T-helper 17 cell (primary cell): ENCODE data around the gene DCTD. TPM values are rescaled to one million over a fixed set of nuclear protein-coding genes. Genes with fewer than 3 reads are reported as not detected.
A peak's percentile ranks its signal among the peaks of the same experiment; 100 is the strongest.

Source experiments
- ATAC-seq: fragments of 150-1000 bp; cut with Tn5 transposase; 2 replicates; pipeline ENCODE4 v1.10.0; 2021; ENCODE audit warnings: mild to moderate bottlenecking, moderate library complexity
- DNase-seq, 3 donors: peaks; one replicate each; pipeline versions ENCODE4 v3.0.0 to v3.0.0-alpha.2; 2020 to 2021
- H3K9me3 ChIP-seq: one replicate; pipeline ENCODE4 v1.7.0; 2013; ENCODE audit warnings: low read length, mild to moderate bottlenecking; ENCODE audit not compliant: control insufficient read depth, poor library complexity, severe bottlenecking
- H3K27ac Mint-ChIP-seq: one replicate; pipeline ENCODE4 v1.8.0; 2022; ENCODE audit warnings: mild to moderate bottlenecking, moderate library complexity, mixed read lengths
- H3K27me3 Mint-ChIP-seq: one replicate; pipeline ENCODE4 v1.8.0; 2022; ENCODE audit warnings: mixed read lengths
- H3K36me3 Mint-ChIP-seq: one replicate; pipeline ENCODE4 v1.8.0; 2022; ENCODE audit warnings: low read depth, mixed read lengths
- H3K4me1 Mint-ChIP-seq: one replicate; pipeline ENCODE4 v1.8.0; 2022; ENCODE audit warnings: mild to moderate bottlenecking, mixed read lengths
- H3K4me3 Mint-ChIP-seq: one replicate; pipeline ENCODE4 v1.8.0; 2022; ENCODE audit warnings: mild to moderate bottlenecking, moderate library complexity, mixed read lengths
- total RNA-seq, 4 donors: library from RNA in 2 of 4; stranded (reverse) in 2 of 4; gene quantifications; one replicate each; pipeline ENCODE4 v1.2.3 and lab custom pipeline; 2022 to 2026

Gene DCTD
- total RNA-seq, 2 donors from 2014 or later, result 50.4 to 55.5 TPM

DNA sequence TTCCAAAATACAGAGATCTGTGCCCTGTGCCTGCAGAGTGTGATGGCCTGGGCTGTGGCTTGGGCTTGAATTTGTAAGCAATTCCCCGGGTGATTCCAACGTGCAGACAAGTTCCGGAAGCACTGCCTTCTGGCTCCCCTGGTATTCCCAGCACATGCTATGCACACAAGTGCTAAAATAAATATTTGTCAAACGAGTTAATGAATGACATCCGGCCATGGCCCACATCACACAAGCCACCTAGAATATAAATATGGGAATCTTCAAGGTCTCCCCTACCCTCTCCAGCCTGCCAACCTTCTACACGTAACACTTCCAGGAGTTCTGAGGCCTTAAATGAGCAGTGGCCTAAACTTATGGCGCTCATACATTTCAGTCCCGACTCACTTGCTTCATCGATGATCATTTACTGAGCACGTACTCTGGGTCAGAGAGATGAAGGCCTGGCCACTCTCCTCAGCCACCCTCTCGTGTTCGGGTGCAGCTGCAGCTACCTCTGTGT is 21.3 kb downstream of the DCTD start:
- Mint-ChIP-seq H3K4me1 (peaks cover 6% of the 10 kb centered on the region), H3K4me3 (no peak overlapping the region), H3K36me3 (peaks cover 4% of the 10 kb centered on the region), H3K27ac (no peak overlapping the region), H3K27me3 (no peaks in the 10 kb centered on the region)
- no peaks in the 10 kb centered on the region for H3K9me3 ChIP-seq
- ATAC-seq, result no peak
- DNase-seq, result no peak

- Mint-ChIP-seq H3K4me1 (peaks cover 6% of the 10 kb centered on the region), H3K36me3 (peaks cover 10% of the 10 kb centered on the region), H3K4me3 (no peak overlapping the region), H3K27ac (peak overlapping the region; percentile 45), H3K27me3 (no peaks in the 10 kb centered on the region)
- DNase-seq (no peak), ATAC-seq (no peak)
- H3K9me3 ChIP-seq, result no peaks in the 10 kb centered on the region
These were observed 22.4 kb downstream of the DCTD start for GRCh38 chr4:182894681-182895275.

- ATAC-seq, result no peak
- Mint-ChIP-seq H3K27me3 (no peaks in the 10 kb centered on the region), H3K27ac (peak overlapping the region; percentile 49), H3K36me3 (peaks cover 16% of the 10 kb centered on the region), H3K4me3 (no peak overlapping the region), H3K4me1 (peaks cover 4% of the 10 kb centered on the region)
- no peak for DNase-seq
- H3K9me3 ChIP-seq, result no peaks in the 10 kb centered on the region
These were observed 23.6 kb downstream of the DCTD start for GRCh38 chr4:182893474-182894080.

DNA sequence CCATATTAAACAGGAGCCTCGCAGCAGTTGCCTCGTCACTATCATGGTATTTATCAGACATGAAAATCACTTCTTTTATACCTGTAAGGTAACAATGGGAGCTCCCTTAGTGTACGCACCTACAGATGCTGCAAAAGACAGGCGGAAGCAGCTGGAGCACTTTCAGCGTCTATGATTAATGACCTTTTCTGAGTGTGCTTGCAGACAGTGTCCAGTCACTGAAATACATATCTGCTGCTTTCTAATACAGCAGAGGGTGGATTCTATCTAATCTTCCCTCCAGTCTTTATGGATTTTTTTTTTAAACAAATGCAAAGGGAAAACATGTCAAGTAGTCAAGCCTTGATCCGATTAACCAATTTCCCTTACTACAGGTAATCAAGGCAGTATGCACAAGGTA is 24.1 kb downstream of the DCTD start:
- no peak overlapping the region for H3K4me3 Mint-ChIP-seq
- no peak for DNase-seq
- peak overlapping the region; percentile 49 for H3K27ac Mint-ChIP-seq
- no peak for ATAC-seq
- peaks cover 16% of the 10 kb centered on the region for H3K36me3 Mint-ChIP-seq
- peaks cover 4% of the 10 kb centered on the region for H3K4me1 Mint-ChIP-seq
- no peaks in the 10 kb centered on the region for H3K9me3 ChIP-seq
- H3K27me3 Mint-ChIP-seq, result no peaks in the 10 kb centered on the region

DNA sequence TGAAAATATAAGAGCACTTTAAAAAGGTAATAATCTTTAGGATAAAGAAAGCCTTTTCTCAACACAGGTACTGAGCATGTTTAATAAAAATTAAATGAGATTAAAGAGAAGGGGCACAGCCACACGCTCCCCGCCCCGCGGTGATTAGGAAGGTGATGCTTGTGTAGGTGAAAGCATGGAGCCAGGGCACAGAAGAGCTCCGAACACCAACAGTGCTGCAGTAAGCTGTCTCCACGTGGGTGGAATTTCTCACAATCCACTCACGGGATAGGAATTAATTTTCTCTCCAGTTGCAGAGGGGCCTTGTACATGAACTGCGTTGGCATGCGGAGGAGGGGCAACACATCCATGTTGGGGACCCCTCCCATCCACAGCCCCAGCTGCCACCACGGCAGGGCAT is 27.0 kb downstream of the DCTD start:
- no peaks in the 10 kb centered on the region for H3K9me3 ChIP-seq
- peaks cover 16% of the 10 kb centered on the region for H3K36me3 Mint-ChIP-seq
- DNase-seq (no peak), ATAC-seq (no peak)
- peaks cover 2% of the 10 kb centered on the region for H3K4me1 Mint-ChIP-seq
- no peaks in the 10 kb centered on the region for H3K27me3 Mint-ChIP-seq
- H3K4me3 Mint-ChIP-seq, result no peak overlapping the region
- H3K27ac Mint-ChIP-seq, result peak overlapping the region; percentile 54

DNA sequence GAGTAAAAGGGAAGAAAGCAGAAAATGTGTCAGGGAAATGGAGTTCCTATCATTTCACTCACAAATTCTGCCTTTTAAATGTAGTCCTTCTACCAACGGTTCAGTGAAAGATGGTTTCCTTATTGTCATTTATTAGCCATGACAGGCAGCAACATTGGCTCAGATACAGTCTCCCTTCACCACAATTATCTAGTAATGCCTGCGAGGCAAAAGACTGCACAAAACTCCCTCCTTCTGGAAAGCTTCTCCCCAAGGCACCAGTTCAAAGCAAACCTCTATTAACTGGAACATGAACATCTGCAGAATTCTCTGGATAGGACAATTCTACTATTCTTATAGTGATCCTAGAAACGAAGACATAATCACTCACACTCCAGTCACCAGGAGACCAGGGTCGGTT is 28.3 kb downstream of the DCTD start:
- Mint-ChIP-seq H3K27me3 (no peaks in the 10 kb centered on the region), H3K4me3 (no peak overlapping the region)

GRCh38 chr4:182886768-182887167 is 30.4 kb downstream of the DCTD start:
- Mint-ChIP-seq H3K36me3 (peaks cover 17% of the 10 kb centered on the region), H3K27me3 (no peaks in the 10 kb centered on the region), H3K4me1 (peaks cover 2% of the 10 kb centered on the region), H3K27ac (no peak overlapping the region), H3K4me3 (no peak overlapping the region)
- ATAC-seq (no peak), DNase-seq (no peak)
- no peaks in the 10 kb centered on the region for H3K9me3 ChIP-seq

More for the DNA sequence above, 28.3 kb downstream of the DCTD start:
- no peak for ATAC-seq
- H3K36me3 Mint-ChIP-seq, result peaks cover 17% of the 10 kb centered on the region
- no peaks in the 10 kb centered on the region for H3K9me3 ChIP-seq
- H3K4me1 Mint-ChIP-seq, result peaks cover 2% of the 10 kb centered on the region
- H3K27ac Mint-ChIP-seq, result no peak overlapping the region
- no peak for DNase-seq

DNA sequence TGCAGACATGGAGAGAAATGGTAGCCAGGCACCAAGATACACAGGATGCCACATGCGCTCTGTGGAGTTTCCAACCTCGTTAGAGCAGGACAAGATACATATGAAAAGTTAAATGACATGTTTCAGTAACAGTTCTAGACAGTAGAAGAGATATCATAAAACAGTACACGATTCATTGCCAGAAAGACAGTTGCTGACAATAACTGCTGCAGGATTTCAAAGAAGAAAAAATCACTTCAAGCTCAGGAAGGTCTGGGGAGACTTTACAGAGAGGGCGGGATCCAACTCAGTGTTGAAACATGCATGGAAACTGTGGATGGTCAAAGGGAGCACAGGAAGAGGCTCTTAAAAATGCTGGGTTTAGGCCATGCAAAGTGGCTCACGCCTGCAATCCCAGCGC is 31.0 kb downstream of the DCTD start:
- ATAC-seq (no peak), DNase-seq (no peak)
- H3K36me3 Mint-ChIP-seq, result peaks cover 17% of the 10 kb centered on the region
- H3K4me1 Mint-ChIP-seq, result peaks cover 2% of the 10 kb centered on the region
- H3K9me3 ChIP-seq, result no peaks in the 10 kb centered on the region
- no peak overlapping the region for H3K27ac Mint-ChIP-seq
- no peak overlapping the region for H3K4me3 Mint-ChIP-seq
- no peaks in the 10 kb centered on the region for H3K27me3 Mint-ChIP-seq

GRCh38 chr4:182885738-182886077 is 31.5 kb downstream of the DCTD start:
- no peak for DNase-seq
- Mint-ChIP-seq H3K4me3 (no peak overlapping the region), H3K27ac (no peak overlapping the region), H3K36me3 (peaks cover 17% of the 10 kb centered on the region), H3K27me3 (no peaks in the 10 kb centered on the region), H3K4me1 (no peaks in the 10 kb centered on the region)
- ATAC-seq, result no peak
- H3K9me3 ChIP-seq, result no peaks in the 10 kb centered on the region

DNA sequence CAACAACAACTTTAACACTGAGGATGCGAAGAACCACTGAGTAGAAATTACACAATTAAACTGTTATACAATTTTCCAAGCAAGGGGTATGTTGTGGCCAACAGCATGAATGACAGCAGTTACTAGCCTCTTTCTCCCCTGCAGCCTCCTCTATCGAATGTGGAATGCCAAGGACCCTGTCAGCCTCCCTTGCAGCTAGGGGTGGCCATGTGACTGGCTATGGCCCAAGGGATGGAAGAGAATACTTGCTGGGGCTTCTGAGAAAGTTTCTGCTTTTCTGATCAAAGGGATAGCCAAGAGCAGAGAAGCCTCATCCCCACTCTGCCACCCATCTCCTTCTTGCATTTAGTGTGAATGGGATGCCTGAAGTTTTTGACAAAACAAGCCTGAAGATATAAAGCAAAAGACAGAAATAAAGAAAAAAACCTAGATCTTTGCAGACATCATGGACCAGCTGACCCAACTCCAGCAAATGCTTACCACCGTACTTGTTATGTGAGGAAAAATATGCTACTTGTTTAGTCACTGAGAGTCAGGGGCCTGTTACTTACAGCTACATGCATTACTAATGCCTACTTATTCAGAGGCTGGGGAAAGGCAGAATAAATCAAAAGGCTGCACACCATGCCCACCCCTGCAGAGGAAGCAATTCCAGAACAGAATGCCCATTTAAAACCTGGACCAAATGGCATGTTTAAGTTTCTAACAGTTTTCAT is 32.0 kb downstream of the DCTD start:
- DNase-seq (no peak), ATAC-seq (no peak)
- Mint-ChIP-seq H3K27me3 (no peaks in the 10 kb centered on the region), H3K36me3 (peaks cover 13% of the 10 kb centered on the region), H3K4me1 (no peaks in the 10 kb centered on the region), H3K4me3 (no peak overlapping the region), H3K27ac (no peak overlapping the region)
- no peaks in the 10 kb centered on the region for H3K9me3 ChIP-seq

GRCh38 chr4:182884040-182884439 is 33.1 kb downstream of the DCTD start:
- DNase-seq (no peak), ATAC-seq (no peak)
- Mint-ChIP-seq H3K36me3 (peaks cover 5% of the 10 kb centered on the region), H3K4me3 (no peak overlapping the region), H3K4me1 (no peaks in the 10 kb centered on the region), H3K27me3 (no peaks in the 10 kb centered on the region), H3K27ac (no peak overlapping the region)
- no peaks in the 10 kb centered on the region for H3K9me3 ChIP-seq

- H3K27me3 Mint-ChIP-seq, result no peaks in the 10 kb centered on the region
- no peak for ATAC-seq
- no peak overlapping the region for H3K27ac Mint-ChIP-seq
- H3K4me3 Mint-ChIP-seq, result no peak overlapping the region
- DNase-seq, result no peak
- no peaks in the 10 kb centered on the region for H3K4me1 Mint-ChIP-seq
- H3K36me3 Mint-ChIP-seq, result peaks cover 5% of the 10 kb centered on the region
- H3K9me3 ChIP-seq, result no peaks in the 10 kb centered on the region
These were observed 33.8 kb downstream of the DCTD start for GRCh38 chr4:182883351-182883750.

- Mint-ChIP-seq H3K36me3 (peaks cover 10% of the 10 kb centered on the region), H3K4me1 (no peaks in the 10 kb centered on the region), H3K4me3 (no peak overlapping the region), H3K27me3 (no peaks in the 10 kb centered on the region), H3K27ac (no peak overlapping the region)
- no peak for ATAC-seq
- no peaks in the 10 kb centered on the region for H3K9me3 ChIP-seq
- DNase-seq, result no peak
These were observed 35.3 kb downstream of the DCTD start for GRCh38 chr4:182881914-182882313.
